Peyer's patch (tissue), 4 donors: Measurements from ENCODE around the gene SHC2.

Experiments used
- CTCF ChIP-seq, 6 experiments: fragments of 450-650 bp in 4 of 6; fragments of 200-600 bp in 2 of 6; sonication (generic) in 1 of 6; IDR thresholded peaks; one replicate each; pipeline ENCODE4 v1.5.1; 2017 to 2019; ENCODE audit warnings: antibody characterized with exemption in 6 of 6, mild to moderate bottlenecking in 3 of 6, moderate library complexity in 1 of 6
- POLR2A ChIP-seq, 2 donors: fragments of 450-650 bp; IDR thresholded peaks; one replicate each; pipeline ENCODE4 v1.5.1; 2017; ENCODE audit warnings: antibody characterized with exemption in 2 of 2, mild to moderate bottlenecking in 2 of 2, moderate library complexity in 2 of 2

- TF ChIP-seq CTCF (IDR thresholded peaks at IDR 0.05) (peak in 3 of 6 experiments; percentile 35 to 41 (median 38)), POLR2A (IDR thresholded peaks at IDR 0.05) (no peak)
Measured at GRCh38 chr19:383922-384798, 76.7 kb downstream of the SHC2 start.
